OCI-LY3 (cell line): ENCODE results near the gene ZC3H15.

Experiments
- H2AFZ ChIP-seq: fragments of 200-600, 300-600 bp; shearing (Covaris generic); 2 replicates; pipeline ENCODE4 v1.6.0; 2014; ENCODE audit warnings: antibody characterized with exemption, low read depth, low read length
- H3K27ac ChIP-seq: fragments of 200-600, 300-600 bp; sonication (generic); 2 replicates; pipeline ENCODE4 v1.5.1; 2014; ENCODE audit warnings: mild to moderate bottlenecking, low read length, moderate library complexity, mixed read lengths
- H3K27me3 ChIP-seq: fragments of 200-600, 300-600 bp; sonication (generic); 2 replicates; pipeline ENCODE4 v1.6.1; 2014; ENCODE audit warnings: low read depth, low read length, mixed read lengths
- H3K36me3 ChIP-seq: fragments of 200-600, 300-600 bp; sonication (generic); replicated peaks from 2 replicates; pipeline ENCODE3; 2014; ENCODE audit warnings: low read depth, low read length, mixed read lengths
- H3K4me1 ChIP-seq: fragments of 300-600, 200-600 bp; sonication (generic); 2 replicates; pipeline ENCODE4 v1.6.1; 2014; ENCODE audit warnings: low read length, mixed read lengths
- H3K4me2 ChIP-seq: fragments of 200-600, 300-600 bp; sonication (generic); 2 replicates; pipeline ENCODE4 v1.6.1; 2014; ENCODE audit warnings: low read length, mixed read lengths
- H3K4me3 ChIP-seq: fragments of 300-600, 200-600 bp; sonication (generic); 2 replicates; pipeline ENCODE4 v1.5.1; 2014; ENCODE audit warnings: antibody characterized with exemption, mild to moderate bottlenecking, low read length, moderate library complexity
- H3K79me2 ChIP-seq: fragments of 300-600, 200-600 bp; shearing (Covaris generic); 2 replicates; pipeline ENCODE4 v1.6.1; 2014; ENCODE audit warnings: mild to moderate bottlenecking, low read length, mixed read lengths
- H3K9ac ChIP-seq: fragments of 300-600, 200-600 bp; shearing (Covaris generic); 2 replicates; pipeline ENCODE4 v1.6.0; 2014; ENCODE audit warnings: mild to moderate bottlenecking, low read length, moderate library complexity
- H3K9me3 ChIP-seq: fragments of 200-600, 300-600 bp; shearing (Covaris generic); 2 replicates; pipeline ENCODE4 v1.6.1; 2014; ENCODE audit warnings: low read length, mixed read lengths; ENCODE audit not compliant: insufficient read depth
- H4K20me1 ChIP-seq: fragments of 200-600, 300-600 bp; sonication (generic); 2 replicates; pipeline ENCODE4 v1.6.1; 2016; ENCODE audit warnings: low read length, mixed read lengths; ENCODE audit not compliant: insufficient read depth
- EZH2phosphoT487 ChIP-seq: fragments of 200-600 bp; shearing (Covaris generic); IDR thresholded peaks from 2 replicates; pipeline ENCODE4 v1.6.1; 2018; ENCODE audit warnings: antibody characterized with exemption, mixed run types, low read depth
- TF ChIP-seq, protein P1 (sequence below): fragments of 200-600, 300-600 bp; sonication (generic); IDR thresholded peaks from 2 replicates; pipeline ENCODE4 v1.5.1; 2014; ENCODE audit warnings: antibody characterized with exemption, low read length, low read depth

Gene ZC3H15

DNA sequence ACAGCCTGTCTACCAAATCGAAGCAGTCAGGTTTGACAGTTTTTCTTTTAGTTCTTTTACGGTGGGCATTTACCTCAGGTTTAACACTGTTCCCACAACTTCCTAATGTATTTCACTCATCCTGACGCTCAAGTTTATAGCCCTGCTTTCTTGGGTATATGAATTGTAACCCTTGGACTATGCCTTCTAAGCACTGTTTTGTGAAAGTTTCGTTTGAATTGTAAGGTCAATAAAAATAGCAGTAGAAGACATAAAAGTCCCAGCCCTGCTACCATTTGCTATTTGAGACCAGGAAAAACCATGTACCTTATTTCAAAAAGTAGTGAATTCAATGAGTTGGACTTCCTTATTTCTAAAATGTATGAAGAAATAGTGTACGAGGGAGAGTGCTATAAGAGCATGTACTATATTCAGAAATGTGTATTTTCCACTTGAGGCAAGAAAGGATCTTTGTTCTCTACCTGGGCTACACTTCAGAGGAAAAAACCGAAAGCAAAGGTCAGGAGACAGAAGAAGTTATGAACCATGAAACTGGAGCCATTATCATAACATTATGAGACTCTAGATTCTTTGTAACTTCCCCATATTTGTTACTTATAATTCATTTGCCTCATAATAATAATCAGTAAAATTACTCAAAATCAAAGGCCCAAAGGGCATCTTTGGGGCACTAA is 1.9 kb upstream of the ZC3H15 start:
- no peaks in the 10 kb centered on the region for H3K9me3 ChIP-seq
- TF ChIP-seq EZH2phosphoT487 = no peak
- TF ChIP-seq, protein P1, sequence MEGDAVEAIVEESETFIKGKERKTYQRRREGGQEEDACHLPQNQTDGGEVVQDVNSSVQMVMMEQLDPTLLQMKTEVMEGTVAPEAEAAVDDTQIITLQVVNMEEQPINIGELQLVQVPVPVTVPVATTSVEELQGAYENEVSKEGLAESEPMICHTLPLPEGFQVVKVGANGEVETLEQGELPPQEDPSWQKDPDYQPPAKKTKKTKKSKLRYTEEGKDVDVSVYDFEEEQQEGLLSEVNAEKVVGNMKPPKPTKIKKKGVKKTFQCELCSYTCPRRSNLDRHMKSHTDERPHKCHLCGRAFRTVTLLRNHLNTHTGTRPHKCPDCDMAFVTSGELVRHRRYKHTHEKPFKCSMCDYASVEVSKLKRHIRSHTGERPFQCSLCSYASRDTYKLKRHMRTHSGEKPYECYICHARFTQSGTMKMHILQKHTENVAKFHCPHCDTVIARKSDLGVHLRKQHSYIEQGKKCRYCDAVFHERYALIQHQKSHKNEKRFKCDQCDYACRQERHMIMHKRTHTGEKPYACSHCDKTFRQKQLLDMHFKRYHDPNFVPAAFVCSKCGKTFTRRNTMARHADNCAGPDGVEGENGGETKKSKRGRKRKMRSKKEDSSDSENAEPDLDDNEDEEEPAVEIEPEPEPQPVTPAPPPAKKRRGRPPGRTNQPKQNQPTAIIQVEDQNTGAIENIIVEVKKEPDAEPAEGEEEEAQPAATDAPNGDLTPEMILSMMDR = no peak
- H2AFZ ChIP-seq = no peak overlapping the region; the same call in 1 of the 2 replicates
- H3K4me3 ChIP-seq = peak overlapping the region; percentile 95
- H3K9ac ChIP-seq = peak overlapping the region; percentile 91; the same call in 1 of the 2 replicates
- peaks cover 56% of the 10 kb centered on the region for H3K79me2 ChIP-seq
- H3K27ac ChIP-seq = no peak overlapping the region
- H3K4me1 ChIP-seq = peaks cover 26% of the 10 kb centered on the region
- H3K36me3 ChIP-seq = peaks cover 5% of the 10 kb centered on the region
- H3K4me2 ChIP-seq = peak overlapping the region; percentile 86
- H4K20me1 ChIP-seq = peaks cover 24% of the 10 kb centered on the region
- no peaks in the 10 kb centered on the region for H3K27me3 ChIP-seq

DNA sequence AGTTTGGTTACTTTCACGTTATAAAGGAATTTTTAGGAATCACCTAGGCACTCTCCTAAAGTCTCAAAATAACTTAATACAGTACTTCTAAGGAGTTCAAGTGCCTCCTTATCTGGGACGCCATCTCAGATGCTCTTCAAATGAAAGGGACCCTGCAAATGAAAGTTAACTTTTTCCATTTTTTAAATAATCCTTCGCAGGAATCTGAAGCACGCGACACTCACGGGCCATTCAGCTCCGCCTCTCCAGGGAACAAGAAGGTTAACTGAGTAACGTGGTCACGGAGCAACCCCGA is 537 bp upstream of the ZC3H15 start:
- peak overlapping the region; percentile 95 for H3K4me3 ChIP-seq
- no peaks in the 10 kb centered on the region for H3K9me3 ChIP-seq
- peaks cover 37% of the 10 kb centered on the region for H4K20me1 ChIP-seq
- peaks cover 7% of the 10 kb centered on the region for H3K36me3 ChIP-seq
- peak overlapping the region; percentile 91 for H3K9ac ChIP-seq
- TF ChIP-seq, protein P1 = no peak
- TF ChIP-seq EZH2phosphoT487 = no peak
- no peaks in the 10 kb centered on the region for H3K27me3 ChIP-seq
- peak overlapping the region; percentile 76 for H3K27ac ChIP-seq
- peaks cover 26% of the 10 kb centered on the region for H3K4me1 ChIP-seq
- peak overlapping the region; percentile 86 for H3K4me2 ChIP-seq
- H3K79me2 ChIP-seq = peaks cover 69% of the 10 kb centered on the region
- peak overlapping the region; percentile 93 for H2AFZ ChIP-seq

DNA sequence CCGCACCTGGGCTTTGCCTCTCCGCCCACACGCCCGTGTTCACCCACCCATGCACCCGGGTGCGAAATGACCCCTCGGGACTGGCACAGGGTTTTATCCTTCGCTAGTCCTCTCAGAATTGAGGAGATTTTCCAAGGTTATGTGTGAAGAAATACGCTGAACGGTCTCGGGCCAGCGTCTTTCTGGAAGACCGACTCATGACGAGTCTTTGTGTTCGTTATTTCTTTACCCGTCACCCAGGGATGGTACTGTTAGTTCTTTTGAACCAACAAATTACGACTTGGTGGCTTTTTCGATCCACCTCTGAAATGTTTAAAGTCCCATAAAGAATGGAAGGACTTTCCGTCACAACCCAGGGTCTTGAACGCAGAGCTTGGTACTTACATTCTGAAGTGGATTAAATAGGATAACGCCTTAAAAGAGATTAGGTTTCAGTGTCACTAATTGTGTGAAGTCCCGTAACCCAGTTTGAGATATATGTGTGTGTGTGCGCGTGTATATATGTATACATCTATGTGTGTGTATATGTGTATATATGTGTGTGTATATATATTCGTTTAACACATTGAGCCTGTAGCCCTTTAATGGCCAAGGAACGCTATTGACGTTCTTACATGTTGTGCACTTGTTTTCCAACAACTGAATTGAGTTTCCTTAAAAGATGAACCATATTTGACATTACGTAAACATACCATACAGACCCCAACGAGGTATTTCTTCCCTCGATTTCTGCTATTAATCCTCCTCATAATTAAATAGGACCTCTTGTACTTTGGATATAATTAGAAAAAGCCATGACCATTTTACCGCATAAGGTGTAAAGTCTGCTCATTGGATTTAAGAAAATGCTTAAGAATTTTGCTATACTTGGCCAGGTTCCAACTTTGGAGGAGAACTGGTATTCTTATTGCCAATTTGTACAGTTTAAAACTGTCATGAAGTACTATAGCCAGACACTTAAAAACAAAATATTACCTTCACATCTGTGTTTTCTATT is 889 bp downstream of the ZC3H15 start:
- TF ChIP-seq, protein P1 = no peak
- no peak for TF ChIP-seq EZH2phosphoT487
- no peaks in the 10 kb centered on the region for H3K9me3 ChIP-seq
- peaks cover 26% of the 10 kb centered on the region for H3K4me1 ChIP-seq
- H3K4me2 ChIP-seq = peak overlapping the region; percentile 90
- H4K20me1 ChIP-seq = peaks cover 51% of the 10 kb centered on the region
- H2AFZ ChIP-seq = peak overlapping the region; percentile 58; the same call in 1 of the 2 replicates
- peaks cover 83% of the 10 kb centered on the region for H3K79me2 ChIP-seq
- no peaks in the 10 kb centered on the region for H3K27me3 ChIP-seq
- H3K36me3 ChIP-seq = peaks cover 7% of the 10 kb centered on the region
- peak overlapping the region; percentile 95 for H3K4me3 ChIP-seq
- peak overlapping the region; percentile 92 for H3K9ac ChIP-seq
- H3K27ac ChIP-seq = peak overlapping the region; percentile 74

DNA sequence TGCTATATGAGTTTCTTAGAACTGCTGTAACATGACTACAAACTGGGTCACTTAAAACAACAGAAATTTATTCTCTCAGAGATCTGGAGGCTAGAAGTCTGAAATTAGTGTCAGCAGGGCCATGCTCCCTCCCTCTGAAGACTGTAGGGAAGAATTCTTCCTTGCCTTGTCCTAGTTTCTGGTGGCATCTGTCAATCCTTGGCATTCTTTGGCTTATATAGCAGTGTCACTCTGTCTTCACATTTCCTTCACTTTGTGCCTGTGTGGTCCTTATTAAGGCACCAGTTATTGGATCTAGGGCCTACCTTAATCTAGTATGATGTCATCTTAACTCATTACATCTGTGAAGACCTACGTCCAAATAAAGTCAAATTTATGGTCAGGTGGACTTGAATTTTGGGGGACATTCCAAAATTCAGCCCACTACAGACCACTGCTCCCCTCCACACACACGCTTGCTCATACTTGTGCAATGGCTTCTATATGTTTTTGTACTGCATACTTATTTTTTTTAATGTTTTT is 7.6 kb downstream of the ZC3H15 start:
- H3K36me3 ChIP-seq = peaks cover 39% of the 10 kb centered on the region
- no peak overlapping the region for H3K9ac ChIP-seq
- peaks cover 6% of the 10 kb centered on the region for H3K4me1 ChIP-seq
- H2AFZ ChIP-seq = no peak overlapping the region
- H3K27ac ChIP-seq = no peak overlapping the region
- peaks cover 97% of the 10 kb centered on the region for H3K79me2 ChIP-seq
- H3K9me3 ChIP-seq = no peaks in the 10 kb centered on the region
- no peak overlapping the region for H3K4me3 ChIP-seq
- H3K4me2 ChIP-seq = no peak overlapping the region
- no peaks in the 10 kb centered on the region for H3K27me3 ChIP-seq
- TF ChIP-seq EZH2phosphoT487 = no peak
- TF ChIP-seq, protein P1 = no peak
- H4K20me1 ChIP-seq = peaks cover 65% of the 10 kb centered on the region
